IMR-90 (cell line): ENCODE results near the gene GSE1. TPM values are rescaled to one million over a fixed set of nuclear protein-coding genes. Genes with fewer than 3 reads are reported as not detected.

ENCODE experiments used
- ATAC-seq: fragments of 200-7000 bp; cut with Tn5 transposase; 2 replicates; pipeline ENCODE4 v1.9.1; 2020; ENCODE audit warnings: low read depth, mild to moderate bottlenecking, moderate library complexity
- BruUV-seq: library from RNA; stranded (reverse); fragments of 400-500 nt; replicated peaks from 2 replicates; lab custom pipeline; 2021; lab: Mats Ljungman, UMichigan
- CTCF ChIA-PET: fragments of 300-600 bp; formaldehyde crosslinking; extraction: SDS; loops from one replicate; lab custom pipeline; 2021; ENCODE audit warnings: antibody characterized with exemption; lab: Yijun Ruan, JAX
- POLR2A ChIA-PET: fragments of 300-600 bp; sonication (Branson Sonifier 250); formaldehyde crosslinking; loops from one replicate; lab custom pipeline; 2022; ENCODE audit warnings: antibody characterized with exemption; ENCODE audit not compliant: unreplicated experiment; lab: Charles Lee
- DNase-seq: peaks from one replicate; pipeline ENCODE4 v3.0.0; 2013
- H2AFZ ChIP-seq: replicated peaks from 2 replicates; pipeline ENCODE3; 2013; ENCODE audit warnings: low read length, mild to moderate bottlenecking; ENCODE audit not compliant: poor library complexity
- H2AK5ac ChIP-seq: 2 replicates; pipeline ENCODE4 v1.6.1; 2013; ENCODE audit warnings: low read depth, low read length, inconsistent platforms
- H2AK9ac ChIP-seq: replicated peaks from 2 replicates; pipeline ENCODE3; 2013; ENCODE audit warnings: mild to moderate bottlenecking, low read depth, low read length, moderate library complexity; ENCODE audit not compliant: poor library complexity
- H2BK120ac ChIP-seq: 2 replicates; pipeline ENCODE4 v1.6.1; 2013; ENCODE audit warnings: low read depth, low read length, inconsistent platforms
- H2BK15ac ChIP-seq: 3 replicates; pipeline ENCODE4 v1.6.1; 2013; ENCODE audit warnings: low read depth, low read length, inconsistent platforms
- H2BK20ac ChIP-seq: 2 replicates; pipeline ENCODE4 v1.6.1; 2013; ENCODE audit warnings: low read depth, mild to moderate bottlenecking, inconsistent platforms, low read length, moderate library complexity
- H2BK5ac ChIP-seq: 2 replicates; pipeline ENCODE4 v1.6.1; 2013; ENCODE audit warnings: mild to moderate bottlenecking, low read depth, low read length, inconsistent platforms; ENCODE audit not compliant: poor library complexity, severe bottlenecking
- H3K14ac ChIP-seq: replicated peaks from 2 replicates; pipeline ENCODE4 v1.6.1; 2013; ENCODE audit warnings: low read depth, low read length, inconsistent platforms
- H3K18ac ChIP-seq: 2 replicates; pipeline ENCODE4 v1.6.1; 2013; ENCODE audit warnings: low read depth, low read length, control low read depth
- H3K23ac ChIP-seq: 2 replicates; pipeline ENCODE4 v1.6.1; 2013; ENCODE audit warnings: low read depth, low read length, inconsistent platforms
- H3K27ac ChIP-seq: 2 replicates; pipeline ENCODE4 v1.5.1; 2013; ENCODE audit warnings: mild to moderate bottlenecking, control low read depth, low read length; ENCODE audit not compliant: insufficient read depth
- H3K27me3 ChIP-seq: 2 replicates; pipeline ENCODE4 v1.6.1; 2013; ENCODE audit warnings: low read length; ENCODE audit not compliant: control insufficient read depth, insufficient read depth
- H3K36me3 ChIP-seq: 2 replicates; pipeline ENCODE4 v1.6.1; 2013; ENCODE audit warnings: low read length, mixed read lengths; ENCODE audit not compliant: control insufficient read depth, insufficient read depth
- H3K4ac ChIP-seq: 2 replicates; pipeline ENCODE4 v1.6.1; 2013; ENCODE audit warnings: low read depth, low read length, inconsistent platforms
- H3K4me1 ChIP-seq: 2 replicates; pipeline ENCODE4 v1.6.1; 2013; ENCODE audit warnings: low read length, mixed read lengths; ENCODE audit not compliant: control insufficient read depth, insufficient read depth
- H3K4me2 ChIP-seq: 2 replicates; pipeline ENCODE4 v1.6.1; 2013; ENCODE audit warnings: low read depth, mild to moderate bottlenecking, control low read depth, low read length, moderate library complexity
- H3K4me3 ChIP-seq: 2 replicates; pipeline ENCODE4 v1.5.1; 2013; ENCODE audit warnings: low read depth, mild to moderate bottlenecking, control low read depth, low read length, moderate library complexity; ENCODE audit not compliant: insufficient read depth
- H3K56ac ChIP-seq: 2 replicates; pipeline ENCODE4 v1.6.1; 2013; ENCODE audit warnings: low read length, inconsistent platforms; ENCODE audit not compliant: insufficient read depth; ENCODE audit errors: extremely low read depth
- H3K79me1 ChIP-seq, 2 experiments: 2 replicates each; pipeline ENCODE4 v1.6.1; 2013; ENCODE audit warnings: low read length in 2 of 2, inconsistent platforms in 1 of 2, low read depth in 1 of 2
- H3K9ac ChIP-seq: 2 replicates; pipeline ENCODE4 v1.6.1; 2013; ENCODE audit warnings: low read depth, low read length, control low read depth
- H3K9me1 ChIP-seq: 2 replicates; pipeline ENCODE4 v1.6.1; 2013; ENCODE audit warnings: low read length, inconsistent platforms; ENCODE audit not compliant: insufficient read depth
- H3K9me3 ChIP-seq: 2 replicates; pipeline ENCODE4 v1.6.1; 2013; ENCODE audit warnings: low read length; ENCODE audit not compliant: control insufficient read depth, insufficient read depth
- H4K20me1 ChIP-seq: 2 replicates; pipeline ENCODE4 v1.6.1; 2013; ENCODE audit warnings: low read length, inconsistent platforms; ENCODE audit not compliant: insufficient read depth
- H4K5ac ChIP-seq: 2 replicates; pipeline ENCODE4 v1.6.1; 2013; ENCODE audit warnings: mild to moderate bottlenecking, low read depth, low read length, control low read depth
- H4K8ac ChIP-seq, 2 experiments: 2 replicates each; pipeline ENCODE4 v1.6.1; 2013; ENCODE audit warnings: low read depth in 2 of 2, low read length in 2 of 2, control low read depth in 1 of 2, inconsistent platforms in 1 of 2
- H4K91ac ChIP-seq: 2 replicates; pipeline ENCODE4 v1.6.1; 2013; ENCODE audit warnings: low read depth, low read length, inconsistent platforms; ENCODE audit not compliant: insufficient read depth
- BHLHE40 ChIP-seq: fragments of 150-350 bp; IDR thresholded peaks from 2 replicates; pipeline ENCODE4 v1.6.1; 2016; ENCODE audit warnings: mild to moderate bottlenecking, low read depth, low read length
- CEBPB ChIP-seq: IDR thresholded peaks from 2 replicates; pipeline ENCODE4 v1.6.1; 2012; ENCODE audit warnings: low read depth, low read length, improper control_type of control experiment
- CHD1 ChIP-seq: IDR thresholded peaks from 2 replicates; pipeline ENCODE4 v1.6.1; 2012; ENCODE audit warnings: low read depth, low read length, improper control_type of control experiment
- FOS ChIP-seq: fragments of 150-350 bp; IDR thresholded peaks from 2 replicates; pipeline ENCODE4 v1.6.1; 2016; ENCODE audit warnings: low read depth, low read length
- MAFK ChIP-seq: IDR thresholded peaks from 2 replicates; pipeline ENCODE4 v1.6.1; 2012; ENCODE audit warnings: low read depth, low read length, improper control_type of control experiment
- MAZ ChIP-seq: IDR thresholded peaks from 2 replicates; pipeline ENCODE4 v1.6.1; 2012; ENCODE audit warnings: low read depth, mild to moderate bottlenecking, low read length, improper control_type of control experiment, moderate library complexity, borderline replicate concordance
- MXI1 ChIP-seq: IDR thresholded peaks from 2 replicates; pipeline ENCODE4 v1.6.1; 2012; ENCODE audit warnings: low read depth, mild to moderate bottlenecking, low read length, moderate library complexity, borderline replicate concordance
- NFE2L2 ChIP-seq: fragments of 150-350 bp; IDR thresholded peaks from 2 replicates; pipeline ENCODE4 v1.6.1; 2016; ENCODE audit warnings: low read depth, mild to moderate bottlenecking, low read length
- RAD21 ChIP-seq: IDR thresholded peaks from 2 replicates; pipeline ENCODE4 v1.6.1; 2012; ENCODE audit warnings: low read length, improper control_type of control experiment
- RCOR1 ChIP-seq: IDR thresholded peaks from 2 replicates; pipeline ENCODE4 v1.6.1; 2012; ENCODE audit warnings: mild to moderate bottlenecking, low read length, improper control_type of control experiment; ENCODE audit not compliant: insufficient replicate concordance
- RFX5 ChIP-seq: IDR thresholded peaks from 2 replicates; pipeline ENCODE4 v1.8.0; 2012; ENCODE audit warnings: low read depth, mild to moderate bottlenecking, low read length, moderate library complexity
- SMC3 ChIP-seq: fragments of 150-350 bp; IDR thresholded peaks from 2 replicates; pipeline ENCODE4 v1.6.1; 2016; ENCODE audit warnings: low read depth, mild to moderate bottlenecking, antibody characterized with exemption, low read length, moderate library complexity
- USF2 ChIP-seq: fragments of 150-350 bp; IDR thresholded peaks from 2 replicates; pipeline ENCODE4 v1.6.1; 2017; ENCODE audit warnings: mild to moderate bottlenecking, antibody characterized with exemption, low read length, low read depth
- WGBS, 2 experiments: methylation state at CpG; one replicate each; pipeline versions ENCODE4 v1.1.5 to v1.1.7; 2013; ENCODE audit warnings: missing lambda C conversion rate in 2 of 2; ENCODE audit not compliant: insufficient read length in 1 of 2; ENCODE audit errors: extremely low coverage in 2 of 2; 5-methylcytosine and 5-hydroxymethylcytosine counted together
- dilution Hi-C: fragments of 300-500 bp; cut with HindIII; formaldehyde crosslinking; loops from one replicate; pipeline ENCODE4 v1.14.3; 2018; ENCODE audit warnings: low sequenced_read_pairs; ENCODE audit not compliant: unreplicated experiment
- in situ Hi-C: fragments of 300-500 bp; cut with MboI; formaldehyde crosslinking; loops from 3 replicates; pipeline ENCODE4 v1.14.3; 2019; ENCODE audit warnings: low sequenced_read_pairs, inconsistent platforms, mixed read lengths
- intact Hi-C: fragments of 100-400 bp; cut with micrococcal nuclease; formaldehyde crosslinking; loops from 2 replicates; pipeline ENCODE4 v1.10.0; 2022
- polyA plus RNA-seq, 3 experiments: library from polyadenylated mRNA; depleted of rRNA; stranded (reverse); fragments of >200 nt; gene quantifications; 2 replicates each; pipeline ENCODE4 v1.2.3, GENCODE V29; 2012; ENCODE audit warnings: low replicate concordance in 1 of 3
- total RNA-seq: library from RNA; depleted of rRNA; stranded (reverse); fragments of >200 nt; gene quantifications from 2 replicates; pipeline ENCODE4 v1.2.3, GENCODE V29; 2012
- TF ChIP-seq, protein P1 (sequence below): fragments of 150-350 bp; IDR thresholded peaks from 2 replicates; pipeline ENCODE4 v1.6.1; 2016; ENCODE audit warnings: low read depth, mild to moderate bottlenecking, low read length, moderate library complexity, borderline replicate concordance

The GSE1 gene
- total and polyA plus RNA-seq, 2 of the 4 experiments (the other 2 are of a cell fraction), result 14.9 to 25.5 TPM

DNA sequence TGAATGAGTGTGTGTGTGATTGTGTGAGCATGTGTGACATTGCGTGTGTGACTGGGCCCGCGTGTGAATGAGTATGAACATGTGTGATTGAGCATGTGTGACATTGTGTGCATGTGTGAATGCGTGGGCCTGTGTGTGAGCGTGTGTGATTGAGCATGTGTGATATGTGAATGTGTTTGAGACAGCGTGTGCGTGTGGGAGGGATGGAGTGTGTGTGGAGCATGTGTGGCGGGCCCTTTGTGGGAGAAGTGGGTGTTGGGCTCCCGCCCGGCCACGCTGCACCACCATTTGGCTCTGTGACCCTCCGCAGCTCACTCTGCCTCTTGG is 22.7 kb upstream of the GSE1 start:
- H3K56ac ChIP-seq, result no peak overlapping the region
- H2BK5ac ChIP-seq, result no peak overlapping the region
- no peaks in the 10 kb centered on the region for H3K36me3 ChIP-seq
- no peak overlapping the region for H4K91ac ChIP-seq
- H4K8ac ChIP-seq, result no peak overlapping the region
- dilution Hi-C loops (no loop called here), intact Hi-C loops (no loop called here), in situ Hi-C loops (no loop called here)
- H3K27me3 ChIP-seq, result no peaks in the 10 kb centered on the region
- no peak overlapping the region for H3K9ac ChIP-seq
- H2BK15ac ChIP-seq, result no peak overlapping the region
- TF ChIP-seq NFE2L2 (no peak), CHD1 (no peak), BHLHE40 (no peak), CEBPB (no peak), RFX5 (no peak), SMC3 (no peak), RCOR1 (no peak), USF2 (no peak), FOS (no peak), RAD21 (no peak), MAZ (no peak), MAFK (no peak), MXI1 (no peak)
- TF ChIP-seq, protein P1, sequence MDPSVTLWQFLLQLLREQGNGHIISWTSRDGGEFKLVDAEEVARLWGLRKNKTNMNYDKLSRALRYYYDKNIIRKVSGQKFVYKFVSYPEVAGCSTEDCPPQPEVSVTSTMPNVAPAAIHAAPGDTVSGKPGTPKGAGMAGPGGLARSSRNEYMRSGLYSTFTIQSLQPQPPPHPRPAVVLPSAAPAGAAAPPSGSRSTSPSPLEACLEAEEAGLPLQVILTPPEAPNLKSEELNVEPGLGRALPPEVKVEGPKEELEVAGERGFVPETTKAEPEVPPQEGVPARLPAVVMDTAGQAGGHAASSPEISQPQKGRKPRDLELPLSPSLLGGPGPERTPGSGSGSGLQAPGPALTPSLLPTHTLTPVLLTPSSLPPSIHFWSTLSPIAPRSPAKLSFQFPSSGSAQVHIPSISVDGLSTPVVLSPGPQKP, result no peak
- ATAC-seq (no peak), DNase-seq (no peak)
- no peak overlapping the region for H3K27ac ChIP-seq
- no peak overlapping the region for H2BK120ac ChIP-seq
- no peak overlapping the region for H3K4me2 ChIP-seq
- H2AFZ ChIP-seq, result peak overlapping the region; percentile 68
- H3K4me1 ChIP-seq, result peaks cover 16% of the 10 kb centered on the region
- H3K14ac ChIP-seq, result no peak overlapping the region
- no peak overlapping the region for H4K5ac ChIP-seq
- peaks cover 71% of the 10 kb centered on the region for H4K20me1 ChIP-seq
- peaks cover 19 to 70% of the 10 kb centered on the region in 2 experiments for H3K79me1 ChIP-seq
- H2AK9ac ChIP-seq, result peak overlapping the region; percentile 44
- no peak overlapping the region for H3K23ac ChIP-seq
- H2BK20ac ChIP-seq, result no peak overlapping the region
- BruUV-seq, result no TSS peak
- no peak overlapping the region for H3K4ac ChIP-seq
- ChIA-PET CTCF (no interaction called here), POLR2A (no interaction called here)
- H3K4me3 ChIP-seq, result no peak overlapping the region
- no peaks in the 10 kb centered on the region for H3K9me3 ChIP-seq
- WGBS, 2 experiments, result 100% methylated on average over 5 of the region's 12 CpGs; no CpG with 5 or more reads in 1 of the 2 experiments
- no peak overlapping the region for H3K18ac ChIP-seq
- no peak overlapping the region for H2AK5ac ChIP-seq
- peaks cover 17% of the 10 kb centered on the region for H3K9me1 ChIP-seq
